Vagina (tissue), 2 donors: ENCODE results near the gene RFX2. TPM values are rescaled to one million over a fixed set of nuclear protein-coding genes. Genes with fewer than 3 reads are reported as not detected.

Experiments
- DNase-seq, 2 donors: peaks; one replicate each; pipeline ENCODE4 v3.0.0-alpha.2; 2017; ENCODE audit errors: extremely low spot score in 2 of 2
- H3K27ac ChIP-seq: fragments of 200-600 bp; sonication (generic); one replicate; pipeline ENCODE4 v1.5.1; 2019
- H3K27me3 ChIP-seq: fragments of 200-600 bp; sonication (generic); one replicate; pipeline ENCODE4 v1.5.1; 2019
- H3K36me3 ChIP-seq, 2 donors: fragments of 200-600 bp; sonication (generic); one replicate each; pipeline ENCODE4 v1.5.1; 2017 to 2019
- H3K4me1 ChIP-seq: fragments of 200-600 bp; sonication (generic); one replicate; pipeline ENCODE4 v1.5.1; 2019
- H3K4me3 ChIP-seq, 2 donors: fragments of 200-600 bp; sonication (generic); 1 replicate in 1 of 2; 2 replicates in 1 of 2; pipeline ENCODE4 v1.5.1; 2016 to 2019
- H3K9me3 ChIP-seq: fragments of 200-600 bp; sonication (generic); one replicate; pipeline ENCODE4 v1.5.1; 2019
- POLR2A ChIP-seq, 2 donors: fragments of 450-650 bp; IDR thresholded peaks; one replicate each; pipeline ENCODE4 v1.6.1; 2017; ENCODE audit warnings: antibody characterized with exemption in 2 of 2, mild to moderate bottlenecking in 2 of 2, moderate library complexity in 2 of 2
- POLR2AphosphoS5 ChIP-seq, 2 donors: sonication (generic); formaldehyde crosslinking; IDR thresholded peaks; one replicate each; pipeline ENCODE4 v1.9.0; 2017; ENCODE audit warnings: antibody characterized with exemption in 2 of 2, mild to moderate bottlenecking in 2 of 2, low read depth in 1 of 2; ENCODE audit not compliant: insufficient read depth in 1 of 2
- intact Hi-C: fragments of 100-400 bp; cut with DNase I; formaldehyde crosslinking; loops from one replicate; pipeline ENCODE4 v1.15.1; 2023
- total RNA-seq: library from RNA; depleted of rRNA; stranded (reverse); fragments of >200 nt; gene quantifications from one replicate; pipeline ENCODE4 v1.2.3, GENCODE V29; 2016
- TF ChIP-seq, protein P1 (sequence below), 3 experiments: fragments of 450-650 bp in 2 of 3; fragments of 200-600 bp in 1 of 3; sonication (generic) in 1 of 3; IDR thresholded peaks; one replicate each; pipeline ENCODE4 v1.5.1; 2017 to 2019; ENCODE audit warnings: antibody characterized with exemption in 3 of 3, mild to moderate bottlenecking in 2 of 3, moderate library complexity in 2 of 3

Gene RFX2
- total RNA-seq, 1 donor from 2014 or later, result 12.0 TPM

DNA sequence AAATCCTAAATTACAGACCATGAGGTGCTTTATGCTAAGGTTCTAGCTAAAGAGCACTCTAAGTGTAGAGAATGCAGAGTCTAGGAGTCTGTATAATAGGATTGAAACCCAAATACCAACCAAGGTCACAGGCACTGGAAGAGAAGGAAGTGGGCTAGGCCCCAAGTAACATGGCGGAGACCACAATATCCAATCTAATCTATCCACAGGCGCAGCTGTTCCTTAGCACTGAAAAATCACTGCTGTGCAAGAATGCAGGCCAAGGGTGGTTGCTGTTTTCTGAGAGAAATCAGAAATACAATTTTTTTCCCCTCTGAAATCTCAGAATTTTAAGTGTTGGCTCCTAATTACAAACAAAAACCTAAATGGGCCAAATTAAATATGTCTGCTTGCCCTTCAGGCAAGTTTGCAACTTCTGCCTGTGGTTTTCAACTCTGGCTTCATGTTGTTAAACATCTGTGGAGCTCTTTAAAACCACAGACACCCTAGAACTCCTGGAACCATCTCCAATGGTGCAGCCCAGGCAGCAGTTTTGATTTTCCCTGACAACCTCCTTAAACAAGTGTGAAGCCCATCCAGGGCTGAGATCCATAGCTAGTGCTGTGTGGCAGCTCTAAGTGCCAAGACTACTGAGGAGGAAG lies 138.5 kb downstream of the RFX2 start:
- Histone ChIP-seq H3K4me1 (peaks cover 84% of the 10 kb centered on the region), H3K36me3 (no peaks in the 10 kb centered on the region), H3K27me3 (no peaks in the 10 kb centered on the region), H3K9me3 (no peaks in the 10 kb centered on the region), H3K27ac (no peak overlapping the region), H3K4me3 (no peak overlapping the region)
- no peak for DNase-seq
- TF ChIP-seq POLR2A (IDR thresholded peaks at IDR 0.05), result no peak
- no peak for TF ChIP-seq POLR2AphosphoS5 (IDR thresholded peaks at IDR 0.05; ENCODE audit: insufficient read depth in 1 of 2, low read depth in 1 of 2)
- TF ChIP-seq, protein P1, sequence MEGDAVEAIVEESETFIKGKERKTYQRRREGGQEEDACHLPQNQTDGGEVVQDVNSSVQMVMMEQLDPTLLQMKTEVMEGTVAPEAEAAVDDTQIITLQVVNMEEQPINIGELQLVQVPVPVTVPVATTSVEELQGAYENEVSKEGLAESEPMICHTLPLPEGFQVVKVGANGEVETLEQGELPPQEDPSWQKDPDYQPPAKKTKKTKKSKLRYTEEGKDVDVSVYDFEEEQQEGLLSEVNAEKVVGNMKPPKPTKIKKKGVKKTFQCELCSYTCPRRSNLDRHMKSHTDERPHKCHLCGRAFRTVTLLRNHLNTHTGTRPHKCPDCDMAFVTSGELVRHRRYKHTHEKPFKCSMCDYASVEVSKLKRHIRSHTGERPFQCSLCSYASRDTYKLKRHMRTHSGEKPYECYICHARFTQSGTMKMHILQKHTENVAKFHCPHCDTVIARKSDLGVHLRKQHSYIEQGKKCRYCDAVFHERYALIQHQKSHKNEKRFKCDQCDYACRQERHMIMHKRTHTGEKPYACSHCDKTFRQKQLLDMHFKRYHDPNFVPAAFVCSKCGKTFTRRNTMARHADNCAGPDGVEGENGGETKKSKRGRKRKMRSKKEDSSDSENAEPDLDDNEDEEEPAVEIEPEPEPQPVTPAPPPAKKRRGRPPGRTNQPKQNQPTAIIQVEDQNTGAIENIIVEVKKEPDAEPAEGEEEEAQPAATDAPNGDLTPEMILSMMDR (IDR thresholded peaks at IDR 0.05), result no peak
- intact Hi-C loops, result no loop called here

DNA sequence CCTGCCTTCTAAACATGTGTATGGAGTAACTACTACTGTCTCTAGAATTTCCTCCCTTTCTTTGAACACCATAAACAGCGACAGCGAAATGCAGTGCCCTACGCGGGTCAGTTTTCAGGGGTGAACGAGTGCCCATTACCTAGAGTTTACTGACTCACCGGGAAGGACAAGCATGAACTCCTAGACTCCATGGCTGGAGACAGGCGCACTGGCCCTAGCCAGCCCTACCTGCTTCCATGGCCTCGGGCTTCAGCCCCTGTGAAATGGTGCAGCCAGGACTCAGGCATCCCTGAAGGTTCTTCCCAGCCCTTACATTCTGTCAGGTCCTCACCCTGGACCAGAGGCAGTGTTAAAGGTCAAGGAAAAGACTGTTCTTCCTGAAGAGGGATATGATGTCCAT lies 140.8 kb downstream of the RFX2 start:
- no peak for DNase-seq
- intact Hi-C loops, result no loop called here

DNA sequence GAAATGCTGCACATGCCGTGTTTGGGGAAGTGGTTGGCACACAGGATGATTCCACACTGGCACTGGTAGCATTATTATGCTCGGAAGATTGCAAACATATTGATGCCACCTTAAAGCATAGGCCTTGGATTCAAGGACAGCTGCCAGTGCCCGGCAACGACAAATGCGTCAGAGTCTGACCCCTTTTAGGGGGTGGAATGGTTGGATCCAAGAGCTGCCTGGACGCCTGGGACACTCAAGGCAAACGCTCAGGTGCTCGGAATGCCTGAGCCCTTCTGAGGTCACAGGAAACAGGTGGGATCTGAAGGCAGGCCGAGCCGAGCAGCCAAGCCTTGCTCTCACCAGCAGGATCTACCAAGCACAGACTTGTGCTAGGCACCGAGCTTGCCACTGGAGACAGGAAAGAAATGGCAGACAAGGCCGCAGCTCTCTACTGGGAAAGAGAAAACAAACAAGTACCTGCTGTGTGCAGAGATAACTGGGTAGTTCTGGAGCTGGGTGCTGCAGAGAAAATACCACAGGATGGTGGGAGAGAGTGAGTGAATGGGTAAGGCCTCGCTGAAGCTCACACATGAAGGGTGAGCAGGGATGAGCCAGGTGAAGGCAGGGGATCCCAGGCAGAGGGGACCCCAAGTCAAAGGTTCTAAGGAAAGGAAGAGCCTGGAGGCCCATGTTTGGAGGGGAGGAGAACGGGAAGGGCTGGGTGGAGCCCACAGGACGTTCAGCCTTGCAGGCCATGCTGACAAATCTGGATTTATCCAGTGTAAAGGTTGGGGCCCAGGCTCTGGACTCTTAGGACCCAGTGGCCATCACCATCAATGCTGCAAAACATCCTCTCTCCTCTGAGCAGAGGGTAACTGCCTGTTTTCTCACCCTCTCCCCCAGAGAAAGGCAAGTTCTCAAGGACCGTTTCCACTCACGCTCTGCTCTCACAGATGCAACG lies 141.6 kb downstream of the RFX2 start:
- H3K4me1 ChIP-seq, result peaks cover 82% of the 10 kb centered on the region
- H3K4me3 ChIP-seq, result no peak overlapping the region
- no peaks in the 10 kb centered on the region for H3K36me3 ChIP-seq
- no peaks in the 10 kb centered on the region for H3K9me3 ChIP-seq
- H3K27me3 ChIP-seq, result no peaks in the 10 kb centered on the region
- DNase-seq, result no peak
- peak overlapping the region; percentile 90 for H3K27ac ChIP-seq
- TF ChIP-seq POLR2A (IDR thresholded peaks at IDR 0.05) (no peak), POLR2AphosphoS5 (IDR thresholded peaks at IDR 0.05; ENCODE audit: insufficient read depth in 1 of 2, low read depth in 1 of 2) (no peak)
- TF ChIP-seq, protein P1 (IDR thresholded peaks at IDR 0.05), result no peak
- intact Hi-C loops, result no loop called here

More for the DNA sequence above, 140.8 kb downstream of the RFX2 start:
- no peaks in the 10 kb centered on the region for H3K36me3 ChIP-seq
- H3K9me3 ChIP-seq, result no peaks in the 10 kb centered on the region
- H3K27ac ChIP-seq, result peak overlapping the region; percentile 90
- no peaks in the 10 kb centered on the region for H3K27me3 ChIP-seq
- TF ChIP-seq POLR2AphosphoS5 (IDR thresholded peaks at IDR 0.05; ENCODE audit: insufficient read depth in 1 of 2, low read depth in 1 of 2), result no peak
- no peak for TF ChIP-seq POLR2A (IDR thresholded peaks at IDR 0.05)
- TF ChIP-seq, protein P1 (IDR thresholded peaks at IDR 0.05), result no peak
- H3K4me1 ChIP-seq, result peaks cover 82% of the 10 kb centered on the region
- no peak overlapping the region for H3K4me3 ChIP-seq

DNA sequence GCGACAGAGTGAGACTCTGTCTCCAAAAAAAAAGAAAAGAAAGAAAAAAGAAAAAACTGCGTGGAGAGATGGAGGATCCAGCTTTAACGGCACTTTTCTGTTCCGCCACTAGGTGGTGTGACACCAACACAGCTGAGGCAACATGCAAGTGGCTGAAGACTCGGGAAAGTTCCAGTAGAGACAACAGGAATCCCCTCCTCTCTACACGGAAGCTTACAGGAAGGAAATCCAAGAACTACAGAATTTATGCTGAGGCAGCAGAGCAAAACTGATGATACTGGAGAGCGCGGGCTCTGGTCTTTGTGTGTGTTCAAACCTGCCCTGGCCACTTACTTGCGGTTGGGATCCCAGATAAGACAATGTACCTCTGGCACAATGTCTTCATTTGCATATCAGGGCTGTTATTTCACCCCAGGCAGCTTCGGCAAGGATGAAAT lies 142.3 kb downstream of the RFX2 start:
- no peak for DNase-seq
- intact Hi-C loops, result no loop called here
- no peaks in the 10 kb centered on the region for H3K27me3 ChIP-seq
- H3K9me3 ChIP-seq, result no peaks in the 10 kb centered on the region
- TF ChIP-seq, protein P1 (IDR thresholded peaks at IDR 0.05), result peak; percentile 58 to 69 (median 69)
- TF ChIP-seq POLR2A (IDR thresholded peaks at IDR 0.05) (no peak), POLR2AphosphoS5 (IDR thresholded peaks at IDR 0.05; ENCODE audit: insufficient read depth in 1 of 2, low read depth in 1 of 2) (peak in 1 of 2 donors; percentile 96)
- no peaks in the 10 kb centered on the region for H3K36me3 ChIP-seq
- H3K4me1 ChIP-seq, result peaks cover 81% of the 10 kb centered on the region
- H3K4me3 ChIP-seq, result no peak overlapping the region
- peak overlapping the region; percentile 90 for H3K27ac ChIP-seq
